Measurements from ENCODE around the gene PTPN1.

The PTPN1 gene

DNA sequence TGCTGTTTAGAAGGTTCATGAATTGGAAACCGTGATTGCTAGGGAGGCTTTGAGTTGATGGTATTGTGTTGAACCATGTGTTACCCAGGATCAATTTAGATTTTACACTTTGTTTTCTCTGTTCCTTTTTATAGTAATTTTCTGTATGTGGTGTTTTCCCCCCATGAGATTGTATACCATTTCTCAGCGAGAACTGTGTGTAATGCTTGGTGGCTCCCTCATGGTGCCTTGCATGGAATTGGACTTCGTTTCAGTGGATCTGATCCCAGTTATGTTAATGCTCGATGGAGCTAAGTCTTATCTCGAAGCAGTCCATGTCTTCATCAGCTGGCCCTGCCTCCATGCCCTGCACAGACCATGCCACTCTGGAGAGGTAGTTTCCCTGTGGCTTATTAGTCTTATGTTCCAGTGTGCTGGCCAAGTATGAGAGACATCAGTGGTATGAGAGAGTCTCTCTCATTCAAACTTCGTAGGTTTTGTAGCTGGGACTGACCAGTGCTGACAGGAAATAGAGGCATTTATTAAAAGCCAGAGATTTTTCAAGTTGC lies 18.7 kb downstream of the PTPN1 start:
- peaks cover 37% of the 10 kb centered on the region for H3K4me1 ChIP-seq (ENCODE audit: insufficient read depth, poor library complexity, severe bottlenecking)
- no peak for ATAC-seq (ENCODE audit: low read depth)
- peaks cover 66% of the 10 kb centered on the region for H3K36me3 ChIP-seq (ENCODE audit: low read depth)
- no peaks in the 10 kb centered on the region for H3K27me3 ChIP-seq (ENCODE audit: insufficient read depth, poor library complexity, severe bottlenecking)
- peak; percentile 49 for DNase-seq (ENCODE audit: low spot score)
- H3K4me3 ChIP-seq (ENCODE audit: severe bottlenecking) = no peak overlapping the region
- H3K27ac ChIP-seq (ENCODE audit: poor library complexity, severe bottlenecking) = peak overlapping the region; percentile 13
- no peaks in the 10 kb centered on the region for H3K9me3 ChIP-seq (ENCODE audit: severe bottlenecking)
- TF ChIP-seq, protein P1, sequence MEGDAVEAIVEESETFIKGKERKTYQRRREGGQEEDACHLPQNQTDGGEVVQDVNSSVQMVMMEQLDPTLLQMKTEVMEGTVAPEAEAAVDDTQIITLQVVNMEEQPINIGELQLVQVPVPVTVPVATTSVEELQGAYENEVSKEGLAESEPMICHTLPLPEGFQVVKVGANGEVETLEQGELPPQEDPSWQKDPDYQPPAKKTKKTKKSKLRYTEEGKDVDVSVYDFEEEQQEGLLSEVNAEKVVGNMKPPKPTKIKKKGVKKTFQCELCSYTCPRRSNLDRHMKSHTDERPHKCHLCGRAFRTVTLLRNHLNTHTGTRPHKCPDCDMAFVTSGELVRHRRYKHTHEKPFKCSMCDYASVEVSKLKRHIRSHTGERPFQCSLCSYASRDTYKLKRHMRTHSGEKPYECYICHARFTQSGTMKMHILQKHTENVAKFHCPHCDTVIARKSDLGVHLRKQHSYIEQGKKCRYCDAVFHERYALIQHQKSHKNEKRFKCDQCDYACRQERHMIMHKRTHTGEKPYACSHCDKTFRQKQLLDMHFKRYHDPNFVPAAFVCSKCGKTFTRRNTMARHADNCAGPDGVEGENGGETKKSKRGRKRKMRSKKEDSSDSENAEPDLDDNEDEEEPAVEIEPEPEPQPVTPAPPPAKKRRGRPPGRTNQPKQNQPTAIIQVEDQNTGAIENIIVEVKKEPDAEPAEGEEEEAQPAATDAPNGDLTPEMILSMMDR (IDR thresholded peaks at IDR 0.05; ENCODE audit: poor library complexity, severe bottlenecking) = no peak

DNA sequence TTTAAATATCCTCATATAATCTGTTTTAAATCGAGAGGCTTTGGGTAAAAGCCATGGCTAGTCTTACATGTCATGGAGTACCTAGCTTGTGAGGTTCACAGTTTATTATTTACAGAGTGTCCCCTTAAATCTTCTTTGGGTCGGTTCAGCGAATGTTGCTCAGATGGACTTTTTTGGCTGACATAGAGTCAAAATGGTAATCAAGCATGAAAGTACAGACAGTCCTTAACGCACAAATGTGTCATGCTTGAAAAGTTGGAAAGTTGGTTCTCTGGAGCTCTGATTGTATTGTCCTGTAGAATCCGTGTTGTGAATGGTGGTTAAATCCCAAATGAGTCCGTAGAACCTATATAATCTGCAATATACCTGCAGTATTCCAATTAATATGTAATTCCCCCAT lies 22.0 kb downstream of the PTPN1 start:
- H3K4me1 ChIP-seq (ENCODE audit: insufficient read depth, poor library complexity, severe bottlenecking) = peaks cover 42% of the 10 kb centered on the region
- no peaks in the 10 kb centered on the region for H3K27me3 ChIP-seq (ENCODE audit: insufficient read depth, poor library complexity, severe bottlenecking)
- TF ChIP-seq, protein P1 (IDR thresholded peaks at IDR 0.05; ENCODE audit: poor library complexity, severe bottlenecking) = no peak
- DNase-seq (ENCODE audit: low spot score) (no peak), ATAC-seq (ENCODE audit: low read depth) (no peak)
- H3K4me3 ChIP-seq (ENCODE audit: severe bottlenecking) = no peak overlapping the region
- H3K9me3 ChIP-seq (ENCODE audit: severe bottlenecking) = no peaks in the 10 kb centered on the region
- H3K36me3 ChIP-seq (ENCODE audit: low read depth) = peaks cover 69% of the 10 kb centered on the region
- no peak overlapping the region for H3K27ac ChIP-seq (ENCODE audit: poor library complexity, severe bottlenecking)

DNA sequence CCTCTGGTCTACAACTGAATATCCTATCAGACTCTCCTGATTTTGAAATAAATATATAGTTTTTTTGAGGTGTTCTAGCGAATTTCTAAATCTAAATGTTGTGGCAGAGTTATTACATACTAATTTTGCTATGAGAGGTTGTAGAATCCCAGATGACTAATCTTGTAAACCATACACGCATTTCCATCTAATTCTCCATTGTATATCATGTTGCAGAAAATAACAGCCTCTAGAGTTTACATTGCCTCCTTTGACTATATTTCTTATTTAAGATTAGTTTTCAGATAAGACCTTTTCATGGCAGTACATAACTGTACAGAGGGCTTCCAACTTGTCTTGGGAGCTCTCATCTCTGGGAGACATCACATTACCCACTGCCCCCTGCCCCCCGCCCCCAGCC lies 22.9 kb downstream of the PTPN1 start:
- TF ChIP-seq, protein P1 (IDR thresholded peaks at IDR 0.05; ENCODE audit: poor library complexity, severe bottlenecking) = no peak
- peaks cover 66% of the 10 kb centered on the region for H3K36me3 ChIP-seq (ENCODE audit: low read depth)
- no peak overlapping the region for H3K4me3 ChIP-seq (ENCODE audit: severe bottlenecking)
- no peaks in the 10 kb centered on the region for H3K9me3 ChIP-seq (ENCODE audit: severe bottlenecking)
- no peaks in the 10 kb centered on the region for H3K27me3 ChIP-seq (ENCODE audit: insufficient read depth, poor library complexity, severe bottlenecking)
- DNase-seq (ENCODE audit: low spot score) (no peak), ATAC-seq (ENCODE audit: low read depth) (peak; percentile 47; the same call in 2 of the 3 replicates)
- peaks cover 41% of the 10 kb centered on the region for H3K4me1 ChIP-seq (ENCODE audit: insufficient read depth, poor library complexity, severe bottlenecking)
- H3K27ac ChIP-seq (ENCODE audit: poor library complexity, severe bottlenecking) = peak overlapping the region; percentile 5

- TF ChIP-seq, protein P1 (IDR thresholded peaks at IDR 0.05; ENCODE audit: poor library complexity, severe bottlenecking) = no peak
- no peak for ATAC-seq (ENCODE audit: low read depth)
- peaks cover 41% of the 10 kb centered on the region for H3K4me1 ChIP-seq (ENCODE audit: insufficient read depth, poor library complexity, severe bottlenecking)
These were observed 23.3 kb downstream of the PTPN1 start for GRCh38 chr20:50533464-50533863.

GRCh38 chr20:50534567-50534966 lies 24.4 kb downstream of the PTPN1 start:
- Histone ChIP-seq H3K4me3 (ENCODE audit: severe bottlenecking) (no peak overlapping the region), H3K27me3 (ENCODE audit: insufficient read depth, poor library complexity, severe bottlenecking) (no peaks in the 10 kb centered on the region), H3K36me3 (ENCODE audit: low read depth) (peaks cover 62% of the 10 kb centered on the region), H3K27ac (ENCODE audit: poor library complexity, severe bottlenecking) (peak overlapping the region; percentile 0), H3K4me1 (ENCODE audit: insufficient read depth, poor library complexity, severe bottlenecking) (peaks cover 36% of the 10 kb centered on the region), H3K9me3 (ENCODE audit: severe bottlenecking) (no peaks in the 10 kb centered on the region)
- TF ChIP-seq, protein P1 (IDR thresholded peaks at IDR 0.05; ENCODE audit: poor library complexity, severe bottlenecking) = no peak
- DNase-seq (ENCODE audit: low spot score) (no peak), ATAC-seq (ENCODE audit: low read depth) (peak; percentile 18; the same call in 2 of the 3 replicates)

More at GRCh38 chr20:50533464-50533863, 23.3 kb downstream of the PTPN1 start:
- Histone ChIP-seq H3K4me3 (ENCODE audit: severe bottlenecking) (no peak overlapping the region), H3K9me3 (ENCODE audit: severe bottlenecking) (no peaks in the 10 kb centered on the region), H3K36me3 (ENCODE audit: low read depth) (peaks cover 63% of the 10 kb centered on the region), H3K27ac (ENCODE audit: poor library complexity, severe bottlenecking) (peak overlapping the region; percentile 5), H3K27me3 (ENCODE audit: insufficient read depth, poor library complexity, severe bottlenecking) (no peaks in the 10 kb centered on the region)
- DNase-seq (ENCODE audit: low spot score) = peak; percentile 62

Measured in RWPE2 (cell line).